ENCODE results near the gene TOR1AIP1.

TOR1AIP1 gene

DNA sequence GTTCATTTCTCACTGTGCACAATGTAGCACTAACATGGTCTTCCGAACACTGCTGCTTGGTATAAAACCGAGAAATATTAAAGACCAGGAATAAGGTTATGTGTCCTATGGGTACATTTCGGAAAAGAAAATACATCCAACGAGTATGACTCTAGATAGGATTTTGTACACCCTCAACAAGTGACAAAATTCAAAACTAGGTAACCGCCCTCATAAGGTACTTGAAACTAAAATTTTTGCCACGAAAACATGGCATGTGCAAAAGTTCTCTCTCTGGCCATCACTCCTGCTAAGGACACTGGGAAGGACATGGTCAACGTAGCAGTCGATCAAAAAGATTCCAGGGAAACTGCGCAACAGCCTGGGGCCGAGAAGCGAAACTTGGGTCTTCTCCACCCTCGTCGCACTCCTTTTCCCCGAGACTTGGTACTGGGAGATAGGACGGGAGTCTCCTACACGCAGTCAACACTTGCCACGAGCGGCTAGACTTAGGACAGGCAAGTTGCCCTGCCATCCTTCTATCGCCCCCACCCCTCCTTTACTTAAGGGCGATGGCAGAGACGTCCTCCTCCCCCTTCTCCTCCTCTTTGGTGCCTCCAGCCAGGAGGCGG is 338 bp upstream of the TOR1AIP1 start:
- DNase-seq: no peak

DNA sequence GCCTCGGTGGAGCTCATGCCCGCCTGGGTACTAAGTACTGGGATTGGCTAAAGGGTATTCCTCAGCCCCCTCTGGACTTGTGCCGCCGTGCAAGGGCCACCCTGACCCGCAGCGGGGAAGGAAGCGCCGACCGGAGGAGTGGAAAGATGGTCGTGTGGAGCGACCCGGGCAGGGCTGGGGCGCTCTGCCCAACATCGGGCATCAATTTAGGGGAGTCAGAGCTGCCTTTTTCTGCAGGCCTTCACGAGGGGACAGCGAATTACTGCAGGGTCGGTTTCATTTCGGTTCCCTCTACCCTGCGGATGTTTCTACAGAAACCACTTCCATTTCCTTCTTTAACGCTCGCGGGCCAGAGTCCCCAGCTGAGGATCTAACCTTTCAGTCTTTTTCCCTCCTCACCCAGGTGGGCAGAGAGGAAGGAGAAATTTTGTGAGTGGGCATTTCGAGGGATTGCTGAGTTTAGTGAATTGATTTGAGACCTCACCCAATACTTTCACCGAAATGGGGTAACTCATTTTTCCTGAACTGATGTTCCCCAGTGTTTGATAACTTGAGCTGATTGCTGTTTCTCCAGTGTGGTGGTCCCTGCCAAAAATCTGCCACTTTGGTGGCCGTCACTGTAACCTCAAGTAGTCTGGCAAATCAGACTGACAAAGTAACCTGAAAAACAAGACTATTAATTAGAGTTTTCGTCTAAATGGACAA is 1.1 kb downstream of the TOR1AIP1 start:
- DNase-seq: peak; percentile 42 to 54

DNA sequence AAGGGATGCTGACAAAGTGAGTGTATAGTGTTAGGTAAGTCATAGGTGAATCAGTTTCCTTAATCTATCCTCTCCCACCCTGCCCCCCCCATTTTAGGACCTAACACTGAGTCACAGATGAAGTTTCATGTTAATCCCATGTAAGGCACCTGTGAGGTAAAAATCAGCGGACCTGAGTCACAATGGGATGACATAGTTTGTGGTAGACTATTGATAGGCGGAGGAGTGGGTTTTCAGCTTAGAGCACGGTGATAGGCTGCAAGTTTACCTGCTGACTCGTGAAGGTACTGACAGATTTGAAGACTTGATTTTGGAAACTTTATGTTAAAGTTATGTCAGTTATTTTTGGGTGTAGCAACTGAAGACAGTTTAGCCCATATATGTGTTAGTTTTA is 1.7 kb downstream of the TOR1AIP1 start:
- no peak for DNase-seq

DNA sequence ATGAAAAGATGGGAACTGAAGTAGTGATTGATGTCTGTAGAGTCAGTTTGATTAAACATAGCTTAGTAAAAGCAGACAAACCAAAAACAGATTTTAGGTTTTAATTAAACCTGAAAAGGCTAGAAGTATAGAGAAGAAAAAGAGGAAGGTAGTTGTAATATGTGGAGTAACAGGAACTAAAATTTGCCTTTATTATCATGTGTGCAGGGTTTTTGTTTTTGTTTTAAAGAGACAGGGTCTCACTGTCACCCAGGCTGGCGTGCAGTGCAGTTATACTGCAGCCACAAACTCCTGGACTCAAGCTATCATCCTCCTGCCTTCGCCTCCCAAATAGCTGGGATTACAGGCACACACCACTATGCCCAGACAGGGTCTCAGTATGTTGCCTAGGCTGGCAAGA is 6.0 kb downstream of the TOR1AIP1 start:
- DNase-seq: peak; percentile 41 to 45

DNA sequence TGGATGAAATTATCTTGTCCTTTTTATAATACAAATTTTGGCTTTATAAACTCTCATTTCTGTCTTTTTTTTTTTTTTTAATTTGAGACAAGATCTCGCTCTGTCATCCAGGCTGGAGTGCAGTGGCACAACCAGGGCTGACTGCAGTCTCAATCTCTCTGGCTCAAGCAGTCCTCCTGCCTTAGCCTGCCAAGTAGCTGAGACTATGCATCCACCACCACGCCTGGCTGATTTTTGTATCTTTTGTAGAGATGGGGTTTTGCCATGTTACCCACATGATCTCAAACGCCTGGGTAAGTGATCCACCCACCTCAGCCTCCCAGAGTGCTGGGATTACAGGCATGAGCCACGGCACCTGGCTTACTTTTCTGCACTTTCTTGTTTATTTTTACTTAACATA is 7.5 kb downstream of the TOR1AIP1 start:
- DNase-seq: no peak

DNA sequence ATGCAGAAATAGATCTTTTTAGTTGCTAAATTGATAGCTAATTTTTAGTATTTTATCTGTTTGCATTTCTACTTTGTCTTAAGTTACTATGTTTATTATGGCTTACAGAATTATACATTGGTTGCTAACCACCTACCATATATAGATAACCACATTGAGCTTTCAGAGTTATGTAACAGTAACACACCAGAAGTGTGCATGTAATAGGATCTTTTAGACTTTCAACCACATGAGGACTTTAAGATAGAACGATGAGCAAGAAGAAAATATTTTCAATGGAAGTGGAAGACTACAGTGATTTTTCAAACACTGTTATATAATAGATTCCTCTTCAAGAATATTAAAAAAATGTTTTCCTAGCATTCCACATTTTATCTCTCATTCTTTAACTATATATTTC is 28.8 kb downstream of the TOR1AIP1 start:
- no peak for DNase-seq

DNA sequence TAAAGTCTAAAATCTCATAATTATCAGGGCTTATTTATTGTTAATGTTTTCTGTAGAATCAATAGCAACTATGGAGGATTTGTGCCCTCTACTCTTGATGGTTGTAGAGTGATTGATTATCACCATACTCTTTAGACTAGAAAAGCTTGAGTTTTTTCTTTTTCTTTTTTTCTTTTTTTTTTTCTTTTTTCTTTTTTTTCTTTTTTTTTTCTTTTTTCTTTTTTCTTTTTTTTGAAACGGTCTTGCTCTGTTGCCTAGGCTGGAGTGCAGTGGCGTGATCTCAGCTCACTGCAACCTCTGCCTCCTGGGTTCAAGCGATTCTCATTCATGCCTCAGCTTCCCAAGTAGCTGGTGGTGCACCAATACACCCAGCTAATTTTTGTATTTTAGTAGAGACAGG is 29.7 kb downstream of the TOR1AIP1 start:
- no peak for DNase-seq

DNA sequence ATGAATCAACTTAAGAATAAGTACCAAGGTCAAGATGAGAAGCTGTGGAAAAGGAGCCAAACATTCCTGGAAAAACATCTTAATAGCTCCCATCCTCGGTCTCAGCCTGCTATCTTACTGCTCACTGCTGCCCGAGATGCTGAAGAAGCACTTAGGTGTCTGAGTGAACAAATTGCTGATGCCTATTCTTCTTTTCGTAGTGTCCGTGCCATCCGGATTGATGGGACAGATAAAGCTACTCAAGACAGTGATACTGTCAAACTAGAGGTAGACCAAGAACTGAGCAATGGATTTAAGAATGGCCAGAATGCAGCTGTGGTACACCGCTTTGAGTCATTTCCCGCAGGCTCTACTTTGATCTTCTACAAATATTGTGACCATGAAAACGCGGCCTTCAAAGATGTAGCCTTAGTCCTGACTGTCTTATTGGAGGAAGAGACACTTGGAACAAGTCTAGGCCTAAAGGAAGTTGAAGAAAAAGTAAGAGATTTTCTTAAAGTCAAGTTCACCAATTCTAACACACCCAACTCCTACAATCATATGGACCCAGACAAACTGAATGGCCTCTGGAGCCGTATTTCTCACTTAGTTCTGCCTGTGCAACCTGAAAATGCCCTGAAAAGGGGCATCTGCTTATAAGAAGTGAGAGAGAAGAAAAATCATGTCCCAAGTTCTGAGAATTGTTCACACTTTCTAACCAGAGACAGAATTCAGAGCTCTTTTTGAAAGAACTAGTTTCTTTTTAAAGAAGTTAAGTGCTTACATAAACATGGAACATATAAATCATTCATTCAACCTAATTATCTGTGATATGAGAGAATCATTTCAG is 35.7 kb downstream of the TOR1AIP1 start:
- DNase-seq: no peak

DNA sequence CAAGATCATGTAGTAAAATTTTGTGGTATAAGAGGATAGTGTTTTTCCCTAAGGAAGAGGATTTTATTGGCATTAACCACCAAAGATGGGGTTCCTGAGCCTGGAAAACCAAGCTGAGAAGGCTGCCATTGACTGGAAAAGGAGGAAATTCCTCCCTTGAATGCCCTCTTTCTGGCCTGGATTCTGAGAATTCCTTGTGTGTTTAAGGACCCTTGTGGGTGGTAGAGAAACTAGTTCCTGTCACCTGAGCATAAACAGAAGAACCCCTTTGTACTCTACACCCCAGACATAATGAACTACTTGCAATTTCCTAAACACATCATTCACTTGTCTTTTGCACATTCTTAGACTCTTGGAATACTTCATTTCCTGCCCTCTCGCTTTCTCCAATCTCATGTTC is 39.4 kb downstream of the TOR1AIP1 start:
- DNase-seq: no peak

DNA sequence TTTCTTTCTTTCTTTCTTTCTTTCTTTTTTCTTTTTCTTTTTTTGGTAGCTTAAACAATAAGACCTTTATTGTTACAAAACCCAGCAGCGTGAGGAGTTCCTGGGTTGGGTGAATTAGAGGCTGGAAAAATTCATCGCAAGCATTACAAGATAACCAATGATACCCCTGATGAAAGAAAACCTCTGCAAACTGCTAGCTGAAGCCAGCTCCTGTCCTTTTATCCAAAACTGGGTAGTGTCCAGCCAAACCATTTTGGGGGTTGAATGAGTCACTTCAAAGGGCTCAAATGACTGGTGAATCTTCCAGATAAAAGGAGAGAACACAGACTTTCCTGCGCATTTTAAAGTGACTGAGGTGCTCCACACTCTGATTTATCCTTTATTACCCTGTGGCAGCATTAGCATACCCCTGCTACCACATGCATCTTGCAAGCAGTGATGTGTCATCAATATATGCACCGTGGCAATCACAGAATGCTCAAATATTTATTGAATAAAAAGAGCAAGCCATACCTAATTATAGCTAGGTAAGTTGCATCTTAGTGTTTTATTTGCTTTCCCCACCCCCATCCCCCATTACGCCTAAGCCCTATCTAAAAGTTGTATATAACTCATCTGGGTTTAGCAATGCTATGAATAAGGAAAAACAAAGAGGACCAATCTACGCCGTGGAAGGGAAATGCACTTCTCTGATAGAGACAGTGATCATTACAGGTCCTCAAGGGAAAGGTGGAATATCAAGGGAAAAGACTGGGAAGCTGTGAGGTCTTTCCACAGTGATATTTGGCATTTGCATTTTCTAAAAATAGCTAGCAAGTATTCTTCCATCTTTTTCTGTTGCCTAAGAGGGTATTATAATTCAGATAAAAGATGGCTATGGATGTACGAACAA is 40.1 kb downstream of the TOR1AIP1 start:
- no peak for DNase-seq

DNA sequence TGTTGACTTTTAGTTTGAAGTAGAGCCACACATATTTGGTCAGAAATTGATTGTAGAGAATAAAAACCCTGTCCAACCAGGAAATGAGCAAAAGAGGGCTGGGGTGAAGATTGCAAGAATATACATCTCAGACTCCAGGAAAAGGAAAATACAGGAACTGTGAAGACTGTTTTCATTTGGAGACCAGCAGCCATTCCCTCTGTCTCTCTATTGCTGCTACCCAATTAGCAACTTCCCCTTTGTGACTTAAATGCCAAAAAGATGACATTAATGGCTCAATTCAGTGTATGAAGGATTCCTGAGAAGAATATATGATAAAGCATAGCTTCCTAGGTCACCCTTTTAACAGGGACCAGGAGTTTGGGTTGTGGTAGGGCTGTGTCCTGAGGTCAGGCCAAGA is 40.9 kb downstream of the TOR1AIP1 start:
- peak; percentile 8 to 25 for DNase-seq

DNA sequence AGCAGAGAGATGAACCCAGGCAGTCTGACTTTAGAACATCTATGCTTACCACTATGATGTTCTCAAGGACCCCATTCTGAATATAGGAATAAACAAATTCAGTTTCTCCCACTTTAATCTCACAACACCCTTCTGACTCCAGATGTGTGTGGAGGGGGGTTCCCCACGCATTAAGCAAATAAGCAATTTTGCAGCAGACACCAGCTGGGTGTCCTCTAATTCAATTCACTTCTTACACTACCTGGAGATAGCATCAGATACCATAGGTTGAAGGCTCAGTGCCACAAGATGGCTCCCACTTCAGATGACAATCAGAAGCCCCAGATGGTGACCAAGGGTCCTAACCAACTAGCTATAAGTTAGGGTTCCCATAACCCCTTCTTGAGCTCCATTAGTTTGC is 42.2 kb downstream of the TOR1AIP1 start:
- DNase-seq: no peak

DNA sequence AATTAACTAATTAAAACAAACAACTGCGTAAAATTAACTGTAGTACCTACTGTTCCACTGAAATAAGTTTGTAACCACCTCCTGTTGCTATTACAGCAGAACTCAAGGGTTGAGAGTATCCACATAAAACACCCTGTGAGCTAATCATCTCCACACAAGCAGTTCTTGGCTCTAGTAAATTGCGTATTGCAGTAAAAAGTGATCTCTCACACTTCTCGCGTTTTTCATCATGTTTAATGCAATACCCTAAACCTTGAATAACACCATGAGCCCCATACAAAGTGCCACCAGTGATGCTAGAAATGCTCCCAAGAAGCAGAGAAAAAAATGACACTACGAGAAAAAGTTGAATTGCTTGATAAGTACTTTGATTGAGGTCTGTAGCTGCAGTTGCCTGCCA is 43.2 kb downstream of the TOR1AIP1 start:
- no peak for DNase-seq

DNA sequence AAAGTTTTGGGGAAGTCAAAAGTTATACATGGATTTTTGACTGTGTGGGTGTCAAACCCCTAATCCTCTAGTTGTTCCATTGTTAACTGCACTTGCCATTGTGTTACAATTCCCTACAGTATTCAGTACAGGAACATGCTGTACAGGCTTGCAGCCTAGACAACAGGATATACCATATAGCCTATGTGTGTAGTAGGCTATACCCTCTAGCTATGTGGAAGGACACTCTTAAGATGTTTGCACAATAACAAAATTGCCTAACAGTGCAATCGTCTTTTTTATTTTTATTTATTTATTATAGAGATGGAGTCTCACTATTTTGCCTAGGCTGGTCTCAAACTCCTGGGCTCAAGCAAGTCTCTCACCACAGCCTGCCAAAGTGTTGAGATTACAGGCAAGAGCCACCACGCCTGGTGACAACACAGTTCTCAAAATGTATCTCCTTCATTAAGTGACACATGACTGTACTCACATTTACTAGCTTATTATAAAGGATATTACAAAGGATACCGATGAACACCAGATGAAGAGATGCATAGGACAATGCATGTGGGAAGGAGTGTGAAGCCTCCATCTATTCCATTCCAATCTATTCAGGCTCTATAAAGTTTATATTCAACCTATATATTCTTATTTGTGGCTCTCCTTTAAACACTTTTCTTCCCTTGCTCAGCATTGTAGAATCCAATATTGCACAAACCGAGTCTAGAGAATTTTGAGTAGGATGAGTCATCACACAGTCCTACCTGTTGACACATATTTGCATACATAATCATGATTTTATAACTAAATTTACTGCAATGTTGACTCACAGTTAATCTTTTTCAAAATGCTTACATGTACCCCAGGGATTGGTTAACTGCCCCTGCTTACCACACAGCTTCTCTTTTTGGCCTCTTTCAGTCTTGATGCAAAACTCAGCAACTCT is 44.1 kb downstream of the TOR1AIP1 start:
- no peak for DNase-seq

DNA sequence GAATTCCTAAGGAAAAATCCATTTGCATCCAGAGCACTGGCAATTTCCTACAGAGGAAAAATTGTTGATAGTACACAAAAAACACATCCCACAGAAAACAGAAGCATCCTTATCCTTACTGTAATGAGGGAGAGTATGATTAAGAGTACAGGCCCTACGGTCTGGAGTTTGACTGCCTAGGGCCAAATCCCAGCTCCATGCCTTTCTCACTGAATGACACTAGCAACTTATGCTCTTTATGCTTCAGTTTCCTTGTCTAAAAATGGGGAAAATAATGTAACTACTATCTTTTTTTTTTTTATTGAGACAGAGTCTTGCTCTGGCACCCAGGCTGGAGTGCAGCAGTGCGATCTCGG is 44.7 kb downstream of the TOR1AIP1 start:
- no peak for DNase-seq

DNA sequence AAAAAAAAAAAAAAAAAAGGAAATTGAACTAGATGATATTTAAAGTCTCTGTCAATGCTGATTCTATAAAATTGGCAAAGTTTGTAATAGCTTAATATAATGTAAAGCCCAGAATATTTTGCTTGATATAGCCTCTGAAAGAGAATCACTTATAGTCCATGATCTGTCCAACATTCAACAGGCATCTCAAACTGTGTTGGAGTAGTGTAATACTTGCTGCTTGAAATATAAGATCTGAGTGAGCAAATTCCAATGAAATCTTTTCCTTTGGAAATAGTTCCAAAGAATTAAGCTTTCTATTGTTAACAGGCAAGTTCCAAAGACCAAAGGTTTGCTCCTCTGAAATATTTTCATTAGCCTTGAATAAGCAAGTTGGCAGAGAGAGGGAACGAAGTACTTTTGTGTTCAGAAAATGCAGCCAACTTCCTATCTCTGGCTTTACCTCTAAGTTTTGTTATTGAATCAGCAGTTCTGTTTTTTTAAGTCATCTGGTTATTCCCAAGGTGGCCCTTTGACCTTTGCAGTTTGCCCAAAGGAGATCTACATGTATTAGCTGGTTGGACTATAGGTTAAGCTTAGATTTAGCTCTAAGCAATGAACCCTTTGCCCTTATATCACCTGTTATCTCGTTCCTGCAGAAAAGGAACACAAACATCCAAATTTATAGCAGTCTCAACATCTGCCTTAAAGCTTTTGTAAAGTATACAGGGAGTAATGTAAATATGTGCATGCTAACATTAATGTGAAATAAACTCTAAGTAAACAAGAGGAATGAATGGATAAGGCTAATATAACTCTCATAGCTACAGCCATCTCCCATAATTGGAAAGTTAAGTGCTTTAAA is 48.1 kb downstream of the TOR1AIP1 start:
- no peak for DNase-seq

DNA sequence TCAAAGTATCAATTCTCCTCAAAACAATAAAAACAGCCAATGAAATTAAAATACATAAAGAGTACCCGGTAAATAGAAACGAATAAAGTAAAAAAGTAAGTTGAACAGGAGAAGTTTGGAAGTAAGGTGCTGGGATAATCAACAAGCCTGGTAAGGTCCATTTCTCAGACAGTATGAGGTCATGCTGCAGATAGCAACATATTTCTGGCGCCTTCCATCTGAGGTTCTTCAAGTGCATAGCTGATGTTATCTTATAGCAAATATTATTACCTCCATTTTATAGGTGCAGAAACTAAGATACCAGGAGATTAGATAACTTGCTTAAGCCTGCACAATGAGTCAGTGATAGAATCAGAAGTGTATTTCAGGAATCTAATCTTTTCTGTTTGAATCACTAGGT is 48.8 kb downstream of the TOR1AIP1 start:
- DNase-seq: no peak

DNA sequence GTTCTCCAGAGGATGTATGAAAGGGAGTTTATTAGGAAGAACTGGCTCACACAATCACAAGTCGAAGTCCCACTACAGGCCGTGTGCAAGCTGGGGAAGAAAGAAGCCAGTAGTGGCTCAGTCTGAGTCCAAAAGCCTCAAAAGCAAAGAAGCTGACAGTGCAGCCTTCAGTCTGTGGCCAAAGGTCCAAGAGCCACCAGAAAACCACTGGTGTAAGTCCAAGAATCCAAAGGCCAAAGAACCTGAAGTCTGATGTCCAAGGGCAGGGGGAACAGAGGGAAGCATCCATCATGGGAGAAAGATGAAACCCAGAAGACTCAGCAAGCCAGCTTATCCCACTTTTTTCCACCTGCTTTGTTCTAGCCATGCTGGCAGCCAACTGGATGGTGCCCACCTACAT is 51.1 kb downstream of the TOR1AIP1 start:
- no peak for DNase-seq

DNA sequence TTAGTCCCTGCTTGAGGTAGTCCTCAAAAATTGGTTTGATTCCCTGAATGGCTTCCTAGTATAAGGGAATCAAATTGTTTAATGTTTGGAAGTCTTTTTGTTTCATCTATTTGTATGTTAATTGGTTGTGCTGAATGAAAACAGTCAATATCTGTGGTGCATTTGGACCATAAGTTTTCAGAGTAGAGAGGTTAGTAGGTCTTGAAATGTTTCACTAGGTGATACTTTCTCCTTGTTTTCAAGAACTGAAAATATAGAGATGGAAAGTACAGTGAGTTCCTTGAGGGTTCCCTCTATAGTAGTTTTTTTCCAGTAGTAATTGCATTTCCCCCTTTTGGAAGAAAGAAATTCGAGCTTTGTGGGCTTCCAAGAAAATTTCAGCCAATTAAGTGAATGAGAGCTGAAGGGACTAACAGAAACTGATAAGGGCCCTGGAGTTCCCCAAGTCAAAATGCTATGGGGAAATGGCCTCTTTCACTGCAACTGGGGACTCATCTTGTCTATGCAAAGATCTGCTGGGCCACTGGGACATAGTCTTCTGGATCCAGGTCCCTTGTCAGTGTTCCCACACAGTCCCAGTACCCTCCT is 53.9 kb downstream of the TOR1AIP1 start:
- no peak for DNase-seq

DNA sequence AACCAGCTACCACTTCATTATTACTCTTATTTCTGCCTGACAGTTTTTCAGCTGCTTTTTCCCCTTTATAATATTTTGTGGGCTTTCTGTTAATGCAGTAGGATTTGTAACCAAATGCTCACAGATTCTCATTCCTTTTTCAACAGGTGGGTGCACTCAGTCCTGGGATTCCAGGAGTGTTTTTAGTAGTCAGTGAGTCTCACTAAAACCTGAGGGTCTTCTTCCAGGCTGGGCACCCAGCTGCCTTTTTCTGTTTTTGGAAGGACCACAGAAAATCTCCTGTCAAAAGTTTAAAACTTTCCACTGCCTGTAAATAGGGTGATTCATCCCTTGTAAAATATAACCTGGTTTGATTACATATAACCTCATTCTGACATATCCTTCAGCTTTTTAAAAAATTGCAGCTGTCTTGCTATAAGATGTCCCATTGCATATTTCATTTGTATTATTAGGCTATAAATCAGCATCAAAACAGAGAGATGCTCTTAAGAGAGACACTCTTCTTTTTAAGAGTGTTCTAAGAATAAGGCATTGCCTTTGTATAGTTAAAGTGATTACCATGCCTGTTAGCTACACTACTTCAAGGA is 55.7 kb downstream of the TOR1AIP1 start:
- DNase-seq: no peak

Data from AML-193 (cell line).